Activated CD8-positive, alpha-beta T cell treated with anti-CD3 and anti-CD28 coated beads for 36 hours (primary cell): ENCODE results near the gene NAA20. TPM values are rescaled to one million over a fixed set of nuclear protein-coding genes. Genes with fewer than 3 reads are reported as not detected.

Experiments
- ATAC-seq: fragments of 200-7000 bp; cut with Tn5 transposase; one replicate; pipeline ENCODE4 v1.10.0; 2021; ENCODE audit warnings: mild to moderate bottlenecking, moderate library complexity
- CTCF ChIA-PET: fragments of 350-600 bp; sonication (Branson Sonifier 250); formaldehyde crosslinking; loops from one replicate; lab custom pipeline; 2021; ENCODE audit warnings: antibody characterized with exemption; lab: Charles Lee
- POLR2A ChIA-PET: fragments of 350-600 bp; sonication (Branson Sonifier 250); formaldehyde crosslinking; loops from one replicate; lab custom pipeline; 2021; ENCODE audit warnings: antibody characterized with exemption; lab: Charles Lee
- DNase-seq: peaks from one replicate; pipeline ENCODE4 v3.0.0-alpha.2; 2020
- H3K27ac Mint-ChIP-seq: one replicate; pipeline ENCODE4 v1.8.0; 2021; ENCODE audit warnings: mild to moderate bottlenecking, mixed read lengths
- H3K27me3 Mint-ChIP-seq: one replicate; pipeline ENCODE4 v1.8.0; 2021; ENCODE audit warnings: mixed read lengths
- H3K36me3 Mint-ChIP-seq: one replicate; pipeline ENCODE4 v1.8.0; 2021; ENCODE audit warnings: low read depth, mixed read lengths
- H3K4me1 Mint-ChIP-seq: one replicate; pipeline ENCODE4 v1.8.0; 2021; ENCODE audit warnings: low read depth, mixed read lengths
- H3K4me3 Mint-ChIP-seq: one replicate; pipeline ENCODE4 v1.8.0; 2021; ENCODE audit warnings: mild to moderate bottlenecking, moderate library complexity, mixed read lengths
- H3K9me3 Mint-ChIP-seq: one replicate; pipeline ENCODE4 v1.8.0; 2021; ENCODE audit warnings: mixed read lengths
- CTCF ChIP-seq: fragments of 200-600 bp; IDR thresholded peaks from one replicate; pipeline ENCODE4 v1.8.0; 2022; ENCODE audit warnings: antibody characterized with exemption, mild to moderate bottlenecking
- intact Hi-C: fragments of 100-400 bp; cut with micrococcal nuclease; formaldehyde crosslinking; loops from one replicate; pipeline ENCODE4 v1.10.0; 2022
- total RNA-seq, 2 experiments: library from RNA; stranded (reverse); gene quantifications; one replicate each; pipeline ENCODE4 v1.2.3, GENCODE V29; 2021

NAA20 gene
- total RNA-seq, 2 experiments from 2014 or later: 99.8 to 100 TPM

DNA sequence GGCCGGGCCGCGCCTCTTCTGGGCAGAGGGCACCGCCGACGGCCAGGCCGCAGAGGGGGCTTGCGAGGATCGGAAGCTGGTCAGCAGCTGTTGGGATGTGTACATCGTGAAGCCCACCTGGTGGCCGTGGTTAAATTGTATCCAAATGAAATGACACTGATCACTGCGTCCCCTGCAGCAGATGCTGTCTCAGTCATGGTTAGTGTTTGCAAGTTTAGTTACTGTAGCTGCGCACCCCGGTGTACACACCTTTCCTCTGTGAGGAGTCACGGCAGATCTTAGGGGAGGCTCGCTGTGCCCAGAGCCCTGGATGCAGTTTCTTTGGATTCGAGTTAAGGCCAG is 653 bp downstream of the NAA20 start:
- peaks cover 33% of the 10 kb centered on the region for H3K36me3 Mint-ChIP-seq

DNA sequence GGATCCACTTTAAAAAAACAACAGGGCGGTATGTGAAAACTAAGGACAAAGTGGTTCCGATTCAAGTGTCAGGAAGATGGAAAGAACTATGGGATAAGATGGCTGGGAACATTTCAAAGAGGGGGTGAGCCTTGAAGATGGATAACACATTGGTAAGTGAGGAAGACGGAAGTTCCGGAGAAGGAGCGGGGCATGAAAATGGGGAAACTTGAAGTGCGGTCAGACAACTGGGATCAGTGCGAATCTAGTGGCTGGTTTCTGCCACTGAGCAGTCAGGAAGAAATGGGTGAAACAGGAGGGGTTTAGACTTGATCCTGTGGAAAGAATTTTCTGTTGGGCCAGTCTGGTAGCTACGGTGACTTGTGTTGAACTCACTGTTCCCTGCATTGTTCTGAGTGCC is 1.2 kb downstream of the NAA20 start:
- Mint-ChIP-seq H3K36me3 (peaks cover 34% of the 10 kb centered on the region), H3K27ac (peak overlapping the region; percentile 84), H3K4me1 (peaks cover 57% of the 10 kb centered on the region), H3K9me3 (no peaks in the 10 kb centered on the region), H3K27me3 (no peaks in the 10 kb centered on the region), H3K4me3 (peak overlapping the region; percentile 85)
- TF ChIP-seq CTCF: no peak
- ChIA-PET CTCF (interaction anchor here (0.7 to 2.1 kb wide), 2 partner anchors 15 to 34 kb away, joined by 3 to 10 read pairs; partner anchors contain the start of genes CFAP61 and CRNKL1), POLR2A (interaction anchor here (1.3 to 2.1 kb wide), 4 partner anchors 11 to 34 kb away, joined by 4 to 15 read pairs (median 7); partner anchors contain the start of genes CFAP61 and CRNKL1)
- DNase-seq (no peak), ATAC-seq (no peak)
- intact Hi-C loops: no loop called here

More for the DNA sequence above, 653 bp downstream of the NAA20 start:
- no peak for TF ChIP-seq CTCF
- ChIA-PET POLR2A (interaction anchor here (1.3 to 2.1 kb wide), 4 partner anchors 12 to 34 kb away, joined by 4 to 15 read pairs (median 7); partner anchors contain the start of genes CFAP61 and CRNKL1), CTCF (interaction anchor here (0.7 to 2.1 kb wide), 3 partner anchors 9 to 35 kb away, joined by 3 to 11 read pairs (median 10); partner anchors contain the start of genes CFAP61 and CRNKL1)
- no peaks in the 10 kb centered on the region for H3K9me3 Mint-ChIP-seq
- peak overlapping the region; percentile 84 for H3K27ac Mint-ChIP-seq
- H3K4me3 Mint-ChIP-seq: peak overlapping the region; percentile 85
- H3K27me3 Mint-ChIP-seq: no peaks in the 10 kb centered on the region
- H3K4me1 Mint-ChIP-seq: peaks cover 56% of the 10 kb centered on the region
- DNase-seq (peak; percentile 43), ATAC-seq (peak; percentile 26)
- intact Hi-C loops: loop anchor here (2.0 kb wide), 1 partner anchor 35 kb away; the partner anchor contains the start of genes CFAP61 and CRNKL1

GRCh38 chr20:20019123-20019522 is 2.0 kb downstream of the NAA20 start:
- no peak for TF ChIP-seq CTCF
- Mint-ChIP-seq H3K4me1 (peaks cover 62% of the 10 kb centered on the region), H3K27ac (peak overlapping the region; percentile 73), H3K9me3 (no peaks in the 10 kb centered on the region), H3K4me3 (peak overlapping the region; percentile 85), H3K27me3 (no peaks in the 10 kb centered on the region), H3K36me3 (peaks cover 42% of the 10 kb centered on the region)
- POLR2A ChIA-PET: interaction anchor here (1.0 kb wide), 1 partner anchor 12 kb away, joined by 3 read pairs; no protein-coding TSS in a partner anchor
- CTCF ChIA-PET: interaction anchor here (1.1 kb wide), 1 partner anchor 26 kb away, joined by 3 read pairs; no protein-coding TSS in a partner anchor
- intact Hi-C loops: no loop called here
- DNase-seq (no peak), ATAC-seq (no peak)

DNA sequence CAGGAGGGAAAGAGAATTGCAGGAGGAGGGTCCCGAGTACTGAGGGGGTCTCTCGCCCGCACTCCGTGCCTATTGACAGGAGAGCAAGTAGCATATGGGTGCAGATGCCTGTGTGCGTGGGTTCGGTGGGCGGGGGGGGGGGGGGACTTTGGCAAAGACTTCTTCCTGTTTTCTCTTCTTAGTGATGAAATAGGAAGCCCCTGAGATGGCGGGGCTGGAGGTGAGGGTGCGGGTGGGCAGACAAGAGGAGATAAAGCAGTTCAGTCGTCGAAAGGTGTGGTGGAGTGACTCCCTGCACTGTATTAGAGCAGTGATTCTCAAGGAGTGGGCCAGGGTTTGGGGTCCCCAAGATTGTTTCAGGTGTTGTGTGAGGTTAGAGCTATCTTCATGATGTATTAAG is 3.7 kb downstream of the NAA20 start:
- intact Hi-C loops: no loop called here
- no peak for TF ChIP-seq CTCF
- Mint-ChIP-seq H3K4me3 (peak overlapping the region; percentile 63), H3K27me3 (no peaks in the 10 kb centered on the region), H3K36me3 (peaks cover 52% of the 10 kb centered on the region), H3K27ac (peak overlapping the region; percentile 86), H3K9me3 (no peaks in the 10 kb centered on the region), H3K4me1 (peaks cover 68% of the 10 kb centered on the region)
- POLR2A ChIA-PET: interaction anchor here (1.0 to 1.3 kb wide), 2 partner anchors 8 to 18 kb away, joined by 3 to 4 read pairs; no protein-coding TSS in a partner anchor
- CTCF ChIA-PET: no interaction called here
- DNase-seq: peak; percentile 21
- ATAC-seq: no peak

- ChIA-PET POLR2A (interaction anchor here (1.0 kb wide), 1 partner anchor 30 kb away, joined by 3 read pairs; the partner anchor contains the start of genes CFAP61 and CRNKL1), CTCF (interaction anchor here (1.0 kb wide), 1 partner anchor 30 kb away, joined by 4 read pairs; the partner anchor contains the start of genes CFAP61 and CRNKL1)
- Mint-ChIP-seq H3K36me3 (peaks cover 57% of the 10 kb centered on the region), H3K27me3 (no peaks in the 10 kb centered on the region), H3K9me3 (no peaks in the 10 kb centered on the region), H3K4me1 (peaks cover 64% of the 10 kb centered on the region), H3K4me3 (peak overlapping the region; percentile 28), H3K27ac (peak overlapping the region; percentile 86)
- DNase-seq: no peak
- TF ChIP-seq CTCF: no peak
- no peak for ATAC-seq
- intact Hi-C loops: no loop called here
Measured at GRCh38 chr20:20021835-20022234, 4.7 kb downstream of the NAA20 start.
